ENCODE data around the gene DYSF. TPM values are rescaled to one million over a fixed set of nuclear protein-coding genes. Genes with fewer than 3 reads are reported as not detected.

The DYSF gene
- total RNA-seq, 4 donors from 2014 or later = 17.4 to 40.7 (median 18.5) TPM

- Histone ChIP-seq H3K9me3 (no peaks in the 10 kb centered on the region), H3K4me1 (peaks cover 22 to 33% (median 26%) of the 10 kb centered on the region in 4 donors), H3K27me3 (no peaks in the 10 kb centered on the region), H3K36me3 (peaks cover 0 to 28% (median 21%) of the 10 kb centered on the region in 4 donors), H3K27ac (replicated peaks in 1 of 4) (peak overlapping the region in 1 of 4 donors; percentile 64), H3K4me3 (no peak overlapping the region)
- intact Hi-C loops (cut with DNase I) = loop anchor here (5.0 kb wide), 1 partner anchor 539 kb away; no protein-coding TSS in a partner anchor
- 92% methylated on average over 2 of the region's 3 CpGs for WGBS
- TF ChIP-seq EP300 (IDR thresholded peaks at IDR 0.05) = no peak
- no peak for TF ChIP-seq POLR2AphosphoS5 (IDR thresholded peaks at IDR 0.05)
- no peak for TF ChIP-seq CTCF (IDR thresholded peaks at IDR 0.05)
- TF ChIP-seq POLR2A (IDR thresholded peaks at IDR 0.05; ENCODE audit: low read depth) = no peak
- DNase-seq (ENCODE audit: extremely low spot score) = peak; percentile 39
These were observed 160.1 kb downstream of the DYSF start for GRCh38 chr2:71613403-71613952.

DNA sequence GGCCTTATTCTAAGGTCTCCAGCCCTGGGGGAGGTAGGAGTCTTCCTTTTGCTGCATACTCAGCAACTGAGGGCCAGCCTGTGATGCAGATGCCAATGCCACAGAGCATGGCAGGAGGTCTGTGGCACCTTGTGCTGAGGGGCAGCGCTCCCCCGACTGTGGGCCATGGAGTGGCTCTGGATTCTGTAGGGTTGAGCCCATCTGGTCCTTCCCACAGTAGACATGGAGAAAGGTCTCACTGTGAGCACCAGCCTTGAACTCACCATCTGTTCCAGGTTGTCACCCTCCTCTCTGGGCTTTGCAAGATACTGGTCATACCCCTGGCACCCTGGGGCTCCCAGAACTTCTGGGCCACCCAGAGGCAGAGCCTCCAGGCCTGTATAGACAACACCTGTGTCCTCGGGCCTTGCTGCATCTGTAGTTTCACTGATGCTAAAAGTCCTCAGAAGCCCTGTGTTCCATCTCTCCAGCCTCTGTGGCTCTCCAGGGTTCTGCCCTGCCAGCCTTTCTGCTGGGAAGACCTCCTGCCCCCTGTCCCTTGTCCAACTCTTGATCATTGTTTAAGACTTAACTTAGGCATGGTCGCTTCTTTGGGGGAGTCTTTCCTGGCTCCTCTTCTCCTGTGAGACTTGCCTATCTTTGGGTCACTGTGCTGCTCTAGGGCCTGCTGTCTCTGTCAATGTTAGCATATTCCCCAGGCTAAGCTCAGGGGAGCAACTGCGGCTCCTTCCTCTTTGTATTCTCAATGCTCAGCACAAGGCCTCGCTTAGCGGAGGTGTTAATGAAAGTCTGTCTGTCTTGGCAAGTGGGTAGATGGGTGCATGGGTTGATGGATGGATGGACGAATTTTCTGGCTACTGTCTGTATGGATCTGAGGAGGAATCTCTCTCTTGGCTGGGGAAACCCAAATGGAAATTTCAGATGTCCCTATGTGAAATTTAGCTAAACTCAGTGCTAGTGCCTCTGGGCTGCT, 160.9 kb downstream of the DYSF start:
- intact Hi-C loops (cut with DNase I) = loop anchor here (5.0 kb wide), 1 partner anchor 538 kb away; no protein-coding TSS in a partner anchor
- peak overlapping the region; percentile 58 to 66 (median 63) for H3K27ac ChIP-seq (replicated peaks in 1 of 4)
- no peaks in the 10 kb centered on the region for H3K9me3 ChIP-seq
- H3K4me3 ChIP-seq = no peak overlapping the region
- H3K4me1 ChIP-seq = peaks cover 24 to 36% (median 32%) of the 10 kb centered on the region in 4 donors
- no peak for TF ChIP-seq CTCF (IDR thresholded peaks at IDR 0.05)
- TF ChIP-seq EP300 (IDR thresholded peaks at IDR 0.05) = no peak
- no peak for TF ChIP-seq POLR2AphosphoS5 (IDR thresholded peaks at IDR 0.05)
- TF ChIP-seq POLR2A (IDR thresholded peaks at IDR 0.05; ENCODE audit: low read depth) = no peak
- DNase-seq (ENCODE audit: extremely low spot score) = peak; percentile 78
- peaks cover 0 to 28% (median 17%) of the 10 kb centered on the region in 4 donors for H3K36me3 ChIP-seq
- H3K27me3 ChIP-seq = no peaks in the 10 kb centered on the region
- 90% methylated on average over 8 of the region's 8 CpGs for WGBS

GRCh38 chr2:71614976-71615766, 161.8 kb downstream of the DYSF start:
- DNase-seq (ENCODE audit: extremely low spot score) = peak; percentile 90
- 63% methylated on average over 4 of the region's 9 CpGs for WGBS
- peaks cover 0 to 28% (median 17%) of the 10 kb centered on the region in 4 donors for H3K36me3 ChIP-seq

DNA sequence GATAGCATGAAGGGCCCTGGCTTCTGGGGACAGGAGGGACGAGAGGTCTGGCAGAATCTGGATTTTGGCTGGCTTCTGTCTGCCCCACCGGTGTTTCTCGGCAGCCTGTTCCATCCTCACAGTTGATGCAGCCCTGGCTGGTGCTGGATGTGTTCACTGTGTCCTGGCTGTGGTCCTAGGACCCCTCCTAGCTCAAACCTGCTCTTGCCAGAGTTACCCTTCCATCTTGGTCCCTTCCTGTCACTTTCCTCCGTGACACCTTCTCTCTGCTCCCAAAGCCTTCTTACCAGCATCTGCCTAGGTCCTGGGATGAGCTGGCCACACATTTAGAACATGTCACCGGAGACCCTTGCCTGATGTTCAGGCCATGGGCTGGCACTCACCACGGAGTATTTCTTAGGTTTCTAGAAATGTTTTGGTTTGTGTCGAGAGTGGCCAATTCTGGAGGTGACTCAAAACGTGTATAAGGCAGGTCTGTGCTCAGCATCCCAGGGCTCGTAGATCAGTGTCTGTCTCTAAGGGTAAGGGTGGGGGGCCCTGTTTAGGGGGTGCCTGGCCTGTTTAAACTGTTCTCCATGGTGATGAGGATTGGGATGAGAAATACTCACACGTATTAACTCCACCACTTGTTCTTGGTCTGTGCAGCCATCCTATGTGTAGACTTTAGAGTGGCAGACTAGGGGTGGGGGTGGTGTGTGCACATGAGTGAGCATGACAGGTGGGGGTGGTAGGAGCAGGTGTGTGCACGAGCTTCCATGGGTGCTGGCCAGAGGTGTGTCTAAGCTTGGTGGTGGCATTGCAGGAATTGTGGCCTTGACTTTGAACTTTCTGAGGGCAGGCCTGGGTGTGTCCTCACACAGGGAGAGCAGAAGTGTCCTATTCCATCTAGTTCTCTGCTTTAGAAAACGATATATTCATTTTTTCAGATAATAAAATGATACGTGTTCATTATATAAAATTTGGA, 162.7 kb downstream of the DYSF start:
- Histone ChIP-seq H3K27ac (replicated peaks in 1 of 4) (peak overlapping the region in 3 of 4 donors; percentile 58 to 66 (median 64)), H3K4me1 (peaks cover 24 to 39% (median 33%) of the 10 kb centered on the region in 4 donors), H3K9me3 (no peaks in the 10 kb centered on the region), H3K4me3 (no peak overlapping the region), H3K27me3 (no peaks in the 10 kb centered on the region), H3K36me3 (peaks cover 0 to 26% (median 17%) of the 10 kb centered on the region in 4 donors)
- intact Hi-C loops (cut with DNase I) = no loop called here
- TF ChIP-seq POLR2A (IDR thresholded peaks at IDR 0.05; ENCODE audit: low read depth) (no peak), EP300 (IDR thresholded peaks at IDR 0.05) (no peak), CTCF (IDR thresholded peaks at IDR 0.05) (no peak), POLR2AphosphoS5 (IDR thresholded peaks at IDR 0.05) (no peak)
- peak; percentile 80 for DNase-seq (ENCODE audit: extremely low spot score)
- 84% methylated on average over 12 of the region's 13 CpGs for WGBS

More at GRCh38 chr2:71614976-71615766, 161.8 kb downstream of the DYSF start:
- no peaks in the 10 kb centered on the region for H3K27me3 ChIP-seq
- peaks cover 24 to 39% (median 33%) of the 10 kb centered on the region in 4 donors for H3K4me1 ChIP-seq
- no peak overlapping the region for H3K4me3 ChIP-seq
- peak overlapping the region; percentile 58 to 66 (median 63) for H3K27ac ChIP-seq (replicated peaks in 1 of 4)
- no peak for TF ChIP-seq EP300 (IDR thresholded peaks at IDR 0.05)
- no peak for TF ChIP-seq POLR2A (IDR thresholded peaks at IDR 0.05; ENCODE audit: low read depth)
- peak; percentile 38 to 59 for TF ChIP-seq POLR2AphosphoS5 (IDR thresholded peaks at IDR 0.05)
- no peaks in the 10 kb centered on the region for H3K9me3 ChIP-seq
- intact Hi-C loops (cut with DNase I) = loop anchor here (5.0 kb wide), 1 partner anchor 537 kb away; no protein-coding TSS in a partner anchor
